B cell (primary cell): ENCODE data around the gene PCSK7. TPM values are rescaled to one million over a fixed set of nuclear protein-coding genes. Genes with fewer than 3 reads are reported as not detected.

ENCODE experiments used
- ATAC-seq: fragments of 200-7000 bp; cut with Tn5 transposase; one replicate; pipeline ENCODE4 v1.10.0; 2021; ENCODE audit warnings: low read depth, mild to moderate bottlenecking, moderate number of reproducible peaks, moderate library complexity
- CTCF ChIA-PET: fragments of 350-600 bp; sonication (Branson Sonifier 250); formaldehyde crosslinking; loops from one replicate; lab custom pipeline; 2021; ENCODE audit warnings: antibody characterized with exemption, inconsistent platforms; lab: Charles Lee
- POLR2A ChIA-PET: fragments of 350-600 bp; sonication (Branson Sonifier 250); formaldehyde crosslinking; loops from one replicate; lab custom pipeline; 2021; ENCODE audit warnings: antibody characterized with exemption; lab: Charles Lee
- DNase-seq: peaks from one replicate; pipeline ENCODE4 v3.0.0; 2013
- H2AFZ ChIP-seq: 2 replicates; pipeline ENCODE4 v1.6.1; 2012; ENCODE audit warnings: mild to moderate bottlenecking, low read depth, low read length; ENCODE audit not compliant: insufficient read depth, poor library complexity, severe bottlenecking
- H3K27ac ChIP-seq, 2 donors: 1 replicate in 1 of 2; 2 replicates in 1 of 2; pipeline ENCODE4 v1.5.1; 2012 to 2013; ENCODE audit warnings: low read length in 2 of 2, mild to moderate bottlenecking in 2 of 2, moderate library complexity in 1 of 2
- H3K27me3 ChIP-seq, 4 experiments: fragments of 200-600 bp in 1 of 4; sonication (generic) in 1 of 4; replicated peaks in 1 of 4; 1 replicate in 2 of 4; 2 replicates in 2 of 4; pipeline versions ENCODE4 v1.6.1 to v1.7.0; 2013 to 2016; ENCODE audit warnings: low read length in 3 of 4, mild to moderate bottlenecking in 2 of 4, mixed read lengths in 1 of 4, moderate library complexity in 1 of 4; ENCODE audit not compliant: insufficient read depth in 4 of 4, control insufficient read depth in 3 of 4; ENCODE audit errors: control extremely low read depth in 1 of 4
- H3K36me3 ChIP-seq, 2 experiments: replicated peaks in 1 of 2; 1 replicate in 1 of 2; 2 replicates in 1 of 2; pipeline versions ENCODE4 v1.6.1 to v1.7.1; 2013; ENCODE audit warnings: low read length in 1 of 2; ENCODE audit not compliant: insufficient read depth in 2 of 2, control insufficient read depth in 1 of 2; ENCODE audit errors: control extremely low read depth in 1 of 2, extremely low read depth in 1 of 2
- H3K4me1 ChIP-seq, 2 donors: fragments of 200-600 bp in 1 of 2; sonication (generic) in 1 of 2; 1 replicate in 1 of 2; 2 replicates in 1 of 2; pipeline versions ENCODE4 v1.5.1 to v1.6.1; 2013 to 2017; ENCODE audit warnings: low read length in 2 of 2; ENCODE audit not compliant: control insufficient read depth in 2 of 2, insufficient read depth in 2 of 2
- H3K4me2 ChIP-seq: replicated peaks from 2 replicates; pipeline ENCODE3; 2012; ENCODE audit warnings: mild to moderate bottlenecking, low read depth, low read length; ENCODE audit not compliant: poor library complexity, severe bottlenecking
- H3K4me3 ChIP-seq, 5 experiments: fragments of 200-600 bp in 1 of 5; sonication (generic) in 1 of 5; 1 replicate in 3 of 5; 2 replicates in 2 of 5; pipeline versions ENCODE4 v1.5.1 to v1.7.0; 2011 to 2016; ENCODE audit warnings: low read length in 4 of 5, mild to moderate bottlenecking in 4 of 5, low read depth in 2 of 5, control low read depth in 1 of 5, moderate library complexity in 1 of 5; ENCODE audit not compliant: insufficient read depth in 1 of 5; ENCODE audit errors: control extremely low read depth in 1 of 5, extremely low read depth in 1 of 5
- H3K79me2 ChIP-seq: fragments of 200-600 bp; sonication (generic); one replicate; pipeline ENCODE4 v1.6.0; 2016; ENCODE audit warnings: low read length; ENCODE audit not compliant: control insufficient read depth, insufficient read depth
- H3K9ac ChIP-seq: fragments of 200-600 bp; sonication (generic); 2 replicates; pipeline ENCODE4 v1.6.1; 2017; ENCODE audit warnings: mild to moderate bottlenecking, low read length, moderate library complexity
- H3K9me3 ChIP-seq, 3 donors: one replicate each; pipeline versions ENCODE4 v1.6.1 to v1.7.1; 2013; ENCODE audit warnings: low read length in 2 of 3; ENCODE audit not compliant: control insufficient read depth in 2 of 3, insufficient read depth in 1 of 3; ENCODE audit errors: control extremely low read depth in 1 of 3
- H4K20me1 ChIP-seq: 2 replicates; pipeline ENCODE4 v1.6.0; 2012; ENCODE audit warnings: mild to moderate bottlenecking, low read length; ENCODE audit not compliant: insufficient read depth, control insufficient read depth, poor library complexity, severe bottlenecking
- H3K27ac Mint-ChIP-seq: one replicate; pipeline ENCODE4 v1.8.0; 2021; ENCODE audit warnings: mixed read lengths
- H3K27me3 Mint-ChIP-seq: one replicate; pipeline ENCODE4 v1.8.0; 2021; ENCODE audit warnings: mixed read lengths
- H3K4me1 Mint-ChIP-seq: one replicate; pipeline ENCODE4 v1.8.0; 2021; ENCODE audit warnings: mixed read lengths
- H3K4me3 Mint-ChIP-seq: one replicate; pipeline ENCODE4 v1.8.0; 2021; ENCODE audit warnings: mixed read lengths
- H3K9me3 Mint-ChIP-seq: one replicate; pipeline ENCODE4 v1.8.0; 2022; ENCODE audit warnings: mixed read lengths; ENCODE audit not compliant: insufficient read depth
- CTCF ChIP-seq: fragments of 200-600 bp; IDR thresholded peaks from one replicate; pipeline ENCODE4 v1.8.0; 2022; ENCODE audit warnings: antibody characterized with exemption, mild to moderate bottlenecking
- EZH2 ChIP-seq: IDR thresholded peaks from 2 replicates; pipeline ENCODE4 v1.6.1; 2012; ENCODE audit warnings: borderline replicate concordance, low read depth, mild to moderate bottlenecking, moderate library complexity, low read length; ENCODE audit not compliant: insufficient read depth, poor library complexity, severe bottlenecking
- WGBS: methylation state at CpG from one replicate; pipeline ENCODE4 v1.1.5; 2013; ENCODE audit warnings: missing lambda C conversion rate; ENCODE audit not compliant: insufficient coverage; 5-methylcytosine and 5-hydroxymethylcytosine counted together
- intact Hi-C: fragments of 100-400 bp; cut with micrococcal nuclease; formaldehyde crosslinking; loops from one replicate; pipeline ENCODE4 v1.10.0; 2022
- polyA plus RNA-seq: library from polyadenylated mRNA; depleted of rRNA; stranded (reverse); fragments of >200 nt; gene quantifications from 2 replicates; pipeline ENCODE4 v1.2.3, GENCODE V29; 2012
- total RNA-seq, 2 donors: library from RNA; stranded (reverse); fragments of 120-200 nt in 1 of 2; gene quantifications; 1 replicate in 1 of 2; 2 replicates in 1 of 2; pipeline versions ENCODE4 v1.2.3 to v1.2.4, GENCODE V29; 2013 to 2022

The PCSK7 gene
- total and polyA plus RNA-seq, 2 donors (not counting 1 experiment from before 2014, with no cell fraction given) = 203 to 283 TPM

DNA sequence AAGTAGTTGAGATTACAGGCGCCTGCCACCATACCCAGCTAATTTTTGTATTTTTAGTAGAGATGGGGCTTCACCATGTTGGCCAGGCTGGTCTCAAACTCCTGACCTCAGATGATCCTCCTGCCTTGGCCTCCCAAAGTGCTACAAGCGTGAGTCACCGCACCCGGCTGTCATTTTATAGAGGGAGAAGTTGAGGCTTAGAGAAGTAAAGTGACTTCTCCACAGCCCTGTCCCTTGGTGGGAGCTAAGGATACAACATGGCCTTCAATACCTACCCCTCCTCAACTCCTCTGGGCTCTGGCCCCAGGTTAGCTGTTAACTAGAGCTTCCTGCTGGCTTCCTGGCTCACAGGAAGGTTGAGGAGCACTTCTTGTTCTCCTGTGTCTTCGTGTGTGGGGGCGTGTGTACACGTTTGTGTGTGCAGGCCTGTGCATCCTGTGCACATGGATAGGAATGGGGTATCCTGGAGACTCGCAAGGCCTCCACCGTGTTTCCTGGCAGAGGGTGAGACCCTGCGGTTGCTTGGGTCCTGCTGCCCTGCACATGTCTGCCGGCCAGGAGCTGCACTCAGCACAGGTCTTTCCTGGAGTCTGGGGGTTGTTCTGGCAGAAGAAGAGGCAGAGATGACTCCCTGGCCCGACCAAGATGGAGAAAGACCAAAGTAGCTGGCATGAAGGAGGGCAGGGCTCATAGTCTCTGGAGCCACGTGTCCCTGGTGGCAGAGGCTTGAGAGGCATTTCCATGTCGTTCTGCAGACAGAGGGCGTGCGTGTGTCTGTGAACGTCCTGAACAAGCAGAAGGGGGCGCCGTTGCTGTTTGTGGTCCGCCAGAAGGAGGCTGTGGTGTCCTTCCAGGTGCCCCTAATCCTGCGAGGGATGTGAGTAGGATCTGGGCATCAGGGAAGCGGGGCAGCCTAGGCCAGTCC is 51.0 kb downstream of the PCSK7 start:
- peaks cover 28% of the 10 kb centered on the region for H3K79me2 ChIP-seq
- no peaks in the 10 kb centered on the region for H3K27me3 Mint-ChIP-seq
- no peaks in the 10 kb centered on the region for H4K20me1 ChIP-seq
- peaks cover 51% of the 10 kb centered on the region for H3K4me1 Mint-ChIP-seq
- peaks cover 0 to 39% of the 10 kb centered on the region in 2 experiments for H3K36me3 ChIP-seq
- H3K4me3 ChIP-seq = peak overlapping the region in 1 of 5 experiments; percentile 23
- peak overlapping the region; percentile 99 for H3K4me3 Mint-ChIP-seq
- H3K4me1 ChIP-seq = peaks cover 36 to 51% of the 10 kb centered on the region in 2 donors
- H3K9me3 Mint-ChIP-seq = no peaks in the 10 kb centered on the region
- peak overlapping the region; percentile 86 for H3K4me2 ChIP-seq
- H3K27ac ChIP-seq = peak overlapping the region; percentile 6 to 84
- ChIA-PET CTCF (interaction anchor here (0.6 to 14.8 kb wide), 14 partner anchors 9 to 86 kb away, joined by 3 to 309 read pairs (median 7); partner anchors contain the start of genes PAFAH1B2, PCSK7 and RNF214), POLR2A (interaction anchor here (0.6 to 3.7 kb wide), 6 partner anchors 8 to 254 kb away, joined by 5 to 34 read pairs (median 10); partner anchors contain the start of gene PAFAH1B2)
- H3K9me3 ChIP-seq = no peaks in the 10 kb centered on the region
- H3K9ac ChIP-seq = peak overlapping the region; percentile 40
- H3K27ac Mint-ChIP-seq = peak overlapping the region; percentile 86
- H2AFZ ChIP-seq = no peak overlapping the region
- ATAC-seq = peak; percentile 31
- intact Hi-C loops = loop anchor here (1.0 kb wide), 2 partner anchors 45 to 51 kb away; partner anchors contain the start of genes PCSK7 and RNF214
- H3K27me3 ChIP-seq = no peaks in the 10 kb centered on the region
- peak; percentile 68 for TF ChIP-seq CTCF
- TF ChIP-seq EZH2 = no peak
- DNase-seq = peak; percentile 83
- 37% methylated on average over 18 of the region's 22 CpGs for WGBS
